WERI-Rb-1 (cell line): Measurements from ENCODE around the gene EYS.

Experiments used
- DNase-seq: peaks from one replicate; pipeline ENCODE4 v3.0.0-alpha.2; 2020
- H3K27ac ChIP-seq: fragments of 250-450 bp; sonication (Bioruptor Pico); 2 replicates; pipeline ENCODE4 v1.5.1; 2020; ENCODE audit warnings: mild to moderate bottlenecking, moderate library complexity
- H3K27me3 ChIP-seq: fragments of 250-450 bp; sonication (Bioruptor Pico); 2 replicates; pipeline ENCODE4 v1.5.1; 2021; ENCODE audit warnings: mild to moderate bottlenecking, low read depth, moderate library complexity; ENCODE audit not compliant: insufficient read depth, severe bottlenecking
- H3K36me3 ChIP-seq: fragments of 250-450 bp; sonication (Bioruptor Pico); 2 replicates; pipeline ENCODE4 v1.5.1; 2020; ENCODE audit warnings: mild to moderate bottlenecking, moderate library complexity
- H3K4me3 ChIP-seq: 2 replicates; pipeline ENCODE4 v1.5.1; 2011; ENCODE audit warnings: low read depth, mild to moderate bottlenecking, control low read depth, low read length
- H3K9me3 ChIP-seq: fragments of 250-450 bp; sonication (Bioruptor Pico); 2 replicates; pipeline ENCODE4 v1.5.1; 2021; ENCODE audit warnings: mild to moderate bottlenecking, moderate library complexity; ENCODE audit not compliant: severe bottlenecking
- CTCF ChIP-seq: IDR thresholded peaks from 2 replicates; pipeline ENCODE4 v1.5.1; 2011; ENCODE audit warnings: low read depth, mild to moderate bottlenecking, control low read depth, inconsistent platforms, low read length

Gene EYS

GRCh38 chr6:64081453-64081852 is 1625.6 kb downstream of the EYS start:
- no peak for TF ChIP-seq CTCF
- Histone ChIP-seq H3K27me3 (no peaks in the 10 kb centered on the region), H3K27ac (no peak overlapping the region), H3K36me3 (no peaks in the 10 kb centered on the region), H3K4me3 (no peak overlapping the region), H3K9me3 (no peaks in the 10 kb centered on the region)
- DNase-seq: no peak

DNA sequence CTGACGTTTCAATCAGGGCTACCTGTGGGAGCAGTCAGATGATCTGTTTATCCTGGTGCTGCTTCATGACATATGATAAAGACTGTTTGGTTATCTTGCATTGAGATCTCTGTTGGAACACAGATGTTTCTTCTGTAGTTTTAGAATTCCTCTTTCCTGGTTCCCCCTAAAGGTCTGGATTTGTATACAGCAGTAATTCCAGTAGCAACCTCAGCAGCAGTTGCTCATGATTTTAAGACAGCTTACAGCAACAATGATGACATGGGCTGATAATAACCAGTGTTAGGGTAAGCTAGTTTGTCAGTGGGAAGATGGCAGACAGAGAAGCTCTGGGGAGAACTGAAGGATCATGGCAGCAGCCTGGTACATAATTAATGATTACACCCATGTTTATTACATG is 1632.0 kb downstream of the EYS start:
- no peak overlapping the region for H3K27ac ChIP-seq
- H3K9me3 ChIP-seq: no peaks in the 10 kb centered on the region
- H3K36me3 ChIP-seq: no peaks in the 10 kb centered on the region
- no peak overlapping the region for H3K4me3 ChIP-seq
- no peaks in the 10 kb centered on the region for H3K27me3 ChIP-seq
- DNase-seq: no peak
- no peak for TF ChIP-seq CTCF

DNA sequence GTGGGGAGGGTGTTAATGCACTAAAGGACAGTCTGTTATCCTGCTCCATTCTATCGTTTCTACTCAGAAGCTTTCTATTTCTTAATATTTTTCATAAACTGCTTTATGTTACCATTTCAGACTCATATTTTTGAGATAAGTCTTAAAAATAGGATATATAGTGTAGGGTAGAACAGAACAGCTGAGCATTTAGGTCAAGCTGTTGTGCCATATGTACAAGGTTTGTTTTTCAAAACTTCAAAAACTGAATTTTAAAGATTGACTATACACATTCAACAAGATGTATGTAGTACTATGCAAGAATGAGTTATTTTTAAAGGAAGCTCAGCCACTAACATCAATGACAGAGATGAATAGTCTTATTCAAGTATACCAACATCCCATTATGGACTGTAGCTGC is 1634.3 kb downstream of the EYS start:
- TF ChIP-seq CTCF: no peak
- Histone ChIP-seq H3K36me3 (no peaks in the 10 kb centered on the region), H3K27me3 (no peaks in the 10 kb centered on the region), H3K27ac (no peak overlapping the region), H3K4me3 (no peak overlapping the region), H3K9me3 (no peaks in the 10 kb centered on the region)
- no peak for DNase-seq

DNA sequence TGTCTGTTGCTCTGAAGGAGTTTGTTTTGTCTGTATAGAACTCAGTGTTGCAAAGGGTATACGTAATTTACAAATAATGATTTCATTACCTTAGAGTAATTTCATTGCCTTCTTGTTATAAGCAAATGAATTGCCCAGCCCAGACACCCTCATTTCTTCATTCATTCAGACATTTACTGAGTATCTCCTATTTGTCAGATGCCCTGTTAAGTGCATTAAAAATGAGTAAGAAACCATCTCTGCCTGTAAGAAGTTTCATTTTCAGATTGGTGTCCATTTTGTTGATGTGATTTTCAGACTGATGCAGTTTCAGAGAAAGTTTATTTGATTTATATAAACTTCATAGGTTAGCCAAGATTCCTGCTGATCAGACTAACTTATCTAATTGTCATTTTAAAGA is 1642.1 kb downstream of the EYS start:
- H3K27ac ChIP-seq: no peak overlapping the region
- H3K9me3 ChIP-seq: no peaks in the 10 kb centered on the region
- H3K4me3 ChIP-seq: no peak overlapping the region
- H3K36me3 ChIP-seq: no peaks in the 10 kb centered on the region
- no peak for TF ChIP-seq CTCF
- H3K27me3 ChIP-seq: no peaks in the 10 kb centered on the region
- no peak for DNase-seq

- H3K36me3 ChIP-seq: no peaks in the 10 kb centered on the region
- no peaks in the 10 kb centered on the region for H3K27me3 ChIP-seq
- H3K4me3 ChIP-seq: no peak overlapping the region
- no peaks in the 10 kb centered on the region for H3K9me3 ChIP-seq
- DNase-seq: no peak
- no peak for TF ChIP-seq CTCF
- no peak overlapping the region for H3K27ac ChIP-seq
These were observed 1643.9 kb downstream of the EYS start for GRCh38 chr6:64062960-64063683.

DNA sequence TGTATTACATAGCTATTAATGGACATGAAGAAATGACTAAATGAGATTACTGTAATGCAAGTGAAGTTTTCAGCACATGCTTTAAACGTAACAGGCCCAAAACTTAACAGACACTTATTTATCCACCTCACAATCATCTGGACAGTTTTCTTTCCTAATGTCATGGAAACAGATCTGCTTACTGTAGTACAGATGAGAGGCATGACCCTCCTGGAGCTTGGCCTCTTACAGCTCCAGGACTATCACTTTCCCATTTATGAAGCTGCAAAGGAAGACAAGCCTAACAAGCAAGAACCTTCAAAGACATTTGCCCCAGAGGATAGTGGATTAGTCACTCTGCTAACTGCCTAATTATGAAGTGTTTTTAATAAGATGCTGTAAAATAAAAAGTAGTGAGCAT is 1652.2 kb downstream of the EYS start:
- Histone ChIP-seq H3K27ac (no peak overlapping the region), H3K4me3 (no peak overlapping the region), H3K27me3 (no peaks in the 10 kb centered on the region), H3K36me3 (no peaks in the 10 kb centered on the region), H3K9me3 (no peaks in the 10 kb centered on the region)
- no peak for DNase-seq
- TF ChIP-seq CTCF: no peak
